COLO829 (cell line): ENCODE data around the gene RPL13.

Source experiments
- DNase-seq: peaks from one replicate; pipeline ENCODE4 v3.0.0; 2012; ENCODE audit warnings: low spot score

RPL13 gene

DNA sequence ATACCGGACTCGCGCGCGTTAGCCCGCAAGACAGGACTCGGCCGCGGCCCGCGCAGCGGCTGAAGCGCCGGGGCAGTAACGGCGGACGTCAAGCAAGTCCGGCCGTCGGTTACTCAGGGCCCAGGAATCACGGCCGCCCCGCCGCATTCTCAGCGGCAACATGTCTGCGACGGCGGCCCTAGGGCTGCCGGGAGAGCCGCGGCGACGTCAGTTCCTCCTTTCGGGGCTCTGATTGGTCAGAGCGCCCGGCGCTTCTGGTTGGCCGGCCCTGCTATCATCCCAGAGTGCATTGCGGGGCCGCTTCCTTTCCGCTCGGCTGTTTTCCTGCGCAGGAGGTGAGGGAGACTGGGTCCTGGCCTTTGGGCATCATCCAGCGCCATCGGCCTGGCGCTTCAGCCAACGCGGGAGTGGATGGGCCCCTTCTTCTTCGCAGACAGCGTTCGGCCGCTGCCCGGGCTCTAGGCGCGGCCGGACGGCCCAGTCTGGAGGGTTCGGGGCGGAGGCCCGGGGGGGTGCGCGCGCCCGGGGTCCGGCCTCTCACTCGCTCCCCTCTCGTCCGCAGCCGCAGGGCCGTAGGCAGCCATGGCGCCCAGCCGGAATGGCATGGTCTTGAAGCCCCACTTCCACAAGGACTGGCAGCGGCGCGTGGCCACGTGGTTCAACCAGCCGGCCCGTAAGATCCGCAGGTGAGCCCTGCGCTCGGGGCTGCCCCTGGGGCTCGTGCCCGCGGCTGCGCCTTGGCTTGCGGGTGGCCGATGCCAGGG is at the start of gene RPL13:
Gene RPL13 (plus strand): TSS at position 305 of the 764 bp plus-strand sequence. CDS start 278 bp downstream, at position 583.
- DNase-seq, result peak; percentile 77

DNA sequence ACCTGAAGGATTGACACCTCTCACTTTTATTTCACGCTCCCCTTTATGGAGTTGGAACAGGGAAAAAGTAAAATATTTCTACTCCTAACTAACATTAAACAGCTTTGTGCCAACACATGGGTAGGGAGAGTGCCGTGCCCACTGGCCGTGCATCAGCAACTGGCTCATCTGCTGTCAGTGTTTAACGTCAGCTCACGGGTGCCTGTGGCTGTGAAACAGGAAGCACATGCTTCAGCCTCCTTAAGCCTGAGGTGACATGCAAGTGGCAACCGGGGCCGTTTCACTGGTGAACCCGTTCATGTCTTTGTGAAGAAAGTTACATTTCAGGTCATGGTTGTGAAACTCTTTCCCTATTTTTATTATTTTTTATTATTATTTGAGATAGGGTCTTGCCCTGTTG is 49.1 kb upstream of the RPL13 start:
- no peak for DNase-seq

DNA sequence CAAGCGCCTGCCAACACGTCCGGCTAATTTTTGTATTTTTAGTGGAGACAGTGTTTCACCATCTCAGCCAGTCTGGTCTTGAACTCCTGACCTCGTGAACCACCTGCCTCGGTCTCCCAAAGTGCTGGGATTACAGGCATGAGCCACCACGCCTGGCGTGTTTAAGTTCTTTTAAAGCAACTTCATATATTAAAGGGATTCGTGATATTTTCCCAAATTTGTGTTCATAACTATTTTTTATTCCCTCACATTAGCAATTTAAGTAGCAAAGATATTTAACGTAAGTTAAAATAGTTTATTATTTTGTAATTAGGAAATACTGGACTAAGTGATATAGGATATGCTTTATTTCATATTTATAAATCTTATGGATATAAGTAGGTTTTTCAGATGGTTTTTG is 48.0 kb upstream of the RPL13 start:
- DNase-seq, result no peak

DNA sequence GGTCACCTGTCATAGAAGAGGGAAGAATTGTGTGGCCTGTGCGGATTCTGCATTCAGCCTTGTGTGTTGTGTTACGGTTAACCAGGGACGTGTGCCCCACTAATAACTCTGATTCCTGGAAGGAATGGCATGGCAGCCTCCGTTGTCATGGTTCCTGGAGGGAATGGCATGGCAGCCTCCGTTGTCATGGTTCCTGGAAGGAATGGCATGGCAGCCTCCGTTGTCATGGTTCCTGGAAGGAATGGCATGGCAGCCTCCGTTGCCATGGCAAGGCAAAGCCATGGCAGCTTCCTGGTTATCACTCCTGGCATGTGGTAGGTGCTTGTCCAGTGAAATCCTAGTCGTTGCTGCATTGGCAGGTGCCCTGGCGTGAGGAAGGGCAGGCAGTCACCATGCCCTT is 43.4 kb upstream of the RPL13 start:
- DNase-seq, result no peak

DNA sequence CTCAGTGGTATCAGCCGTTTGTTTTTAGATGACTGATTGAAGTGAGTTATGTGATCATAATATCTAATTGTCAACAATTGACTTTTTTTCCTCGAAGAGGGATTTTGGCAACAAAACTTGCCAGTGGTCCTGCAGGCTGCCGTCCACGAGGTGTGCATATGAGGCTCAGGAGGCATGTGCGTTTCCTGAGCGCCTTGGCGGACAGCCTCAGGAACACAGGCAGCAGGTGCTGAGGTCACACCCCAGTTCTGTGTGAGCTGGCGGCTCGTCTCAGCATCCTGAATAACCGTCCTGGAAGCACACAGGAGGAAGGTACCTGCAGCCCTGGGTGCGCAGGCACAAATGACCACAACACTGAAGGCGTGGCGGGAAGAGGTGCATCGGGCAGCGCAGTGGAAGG is 40.6 kb upstream of the RPL13 start:
- no peak for DNase-seq

- no peak for DNase-seq
Observed at GRCh38 chr16:89522287-89522686, 38.2 kb upstream of the RPL13 start.

GRCh38 chr16:89523680-89524344 is 36.7 kb upstream of the RPL13 start:
- DNase-seq, result no peak

- DNase-seq, result no peak
Observed at GRCh38 chr16:89525146-89525913, 35.2 kb upstream of the RPL13 start.

- DNase-seq, result no peak
Observed at GRCh38 chr16:89529097-89529496, 31.4 kb upstream of the RPL13 start.

- DNase-seq, result no peak
Observed at GRCh38 chr16:89530401-89531381, 29.8 kb upstream of the RPL13 start.

DNA sequence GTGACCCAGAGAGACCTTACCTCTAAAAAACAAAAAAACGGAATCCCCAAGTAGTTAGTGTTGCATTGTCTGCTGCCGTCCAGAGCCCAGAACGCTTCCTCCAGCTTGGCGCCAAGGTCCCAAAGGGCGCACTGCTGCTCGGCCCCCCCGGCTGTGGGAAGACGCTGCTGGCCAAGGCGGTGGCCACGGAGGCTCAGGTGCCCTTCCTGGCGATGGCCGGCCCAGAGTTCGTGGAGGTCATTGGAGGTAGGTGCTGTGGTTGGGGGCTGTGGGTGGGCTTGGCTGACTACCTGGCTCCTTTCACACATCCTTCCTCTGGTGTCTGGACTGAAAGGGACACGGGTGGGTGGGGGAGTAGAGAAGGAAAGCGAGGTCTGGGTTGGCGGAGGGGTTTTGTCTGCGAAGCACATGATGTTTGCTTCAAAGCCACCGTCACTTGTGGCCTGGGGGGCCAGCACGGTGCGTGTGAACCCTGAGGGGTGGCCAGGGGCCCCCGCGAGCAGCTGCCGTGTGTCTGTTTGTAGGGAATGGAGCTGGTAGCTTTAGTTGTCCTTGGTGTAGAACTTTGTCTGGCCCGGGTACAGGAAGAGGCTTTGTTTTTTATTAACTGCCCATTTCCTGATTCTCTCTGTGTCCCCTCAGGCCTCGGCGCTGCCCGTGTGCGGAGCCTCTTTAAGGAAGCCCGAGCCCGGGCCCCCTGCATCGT is 28.5 kb upstream of the RPL13 start:
- DNase-seq, result no peak

DNA sequence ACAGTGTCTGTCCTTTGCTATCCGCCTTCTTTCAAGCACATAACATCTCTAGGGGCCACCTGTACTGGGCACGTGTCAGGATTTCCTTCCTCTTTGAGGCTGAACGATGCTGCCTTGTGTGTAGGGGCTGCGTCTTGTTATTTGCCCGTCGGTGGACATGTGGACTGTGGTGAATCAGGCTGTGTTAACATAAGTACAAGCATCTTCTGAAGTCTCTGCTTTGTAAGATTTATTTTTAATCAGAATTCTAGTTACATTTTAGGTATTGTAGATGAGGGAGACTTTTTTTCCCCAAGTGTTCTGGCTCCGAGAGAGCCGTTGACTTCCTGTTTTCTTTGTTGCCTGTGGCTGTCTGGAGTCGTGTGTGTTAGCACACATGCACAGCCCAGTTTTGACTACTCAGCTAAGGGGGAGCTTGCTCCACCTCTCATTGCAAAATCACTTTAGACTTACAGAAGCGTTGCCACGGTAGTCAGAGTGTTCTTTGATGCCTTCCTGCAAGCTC is 26.2 kb upstream of the RPL13 start:
- no peak for DNase-seq

DNA sequence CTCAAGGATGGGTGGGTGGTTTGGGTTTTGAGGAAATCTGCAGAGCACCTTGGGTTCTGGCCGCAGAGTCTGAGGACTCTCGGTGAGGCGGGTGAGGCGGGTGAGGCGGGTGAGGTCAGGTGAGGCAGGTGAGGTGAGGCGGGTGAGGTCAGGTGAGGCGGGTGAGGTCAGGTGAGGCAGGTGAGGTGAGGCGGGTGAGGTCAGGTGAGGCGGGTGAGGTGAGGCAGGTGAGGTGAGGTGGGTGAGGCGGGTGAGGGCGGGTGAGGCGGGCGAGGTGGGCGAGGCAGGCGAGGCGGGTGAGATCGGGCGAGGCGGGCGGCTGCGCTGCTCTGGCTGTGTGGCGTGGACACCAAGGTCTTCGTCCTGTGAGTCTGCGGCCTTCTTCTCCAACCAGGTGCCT is 24.1 kb upstream of the RPL13 start:
- DNase-seq, result no peak

DNA sequence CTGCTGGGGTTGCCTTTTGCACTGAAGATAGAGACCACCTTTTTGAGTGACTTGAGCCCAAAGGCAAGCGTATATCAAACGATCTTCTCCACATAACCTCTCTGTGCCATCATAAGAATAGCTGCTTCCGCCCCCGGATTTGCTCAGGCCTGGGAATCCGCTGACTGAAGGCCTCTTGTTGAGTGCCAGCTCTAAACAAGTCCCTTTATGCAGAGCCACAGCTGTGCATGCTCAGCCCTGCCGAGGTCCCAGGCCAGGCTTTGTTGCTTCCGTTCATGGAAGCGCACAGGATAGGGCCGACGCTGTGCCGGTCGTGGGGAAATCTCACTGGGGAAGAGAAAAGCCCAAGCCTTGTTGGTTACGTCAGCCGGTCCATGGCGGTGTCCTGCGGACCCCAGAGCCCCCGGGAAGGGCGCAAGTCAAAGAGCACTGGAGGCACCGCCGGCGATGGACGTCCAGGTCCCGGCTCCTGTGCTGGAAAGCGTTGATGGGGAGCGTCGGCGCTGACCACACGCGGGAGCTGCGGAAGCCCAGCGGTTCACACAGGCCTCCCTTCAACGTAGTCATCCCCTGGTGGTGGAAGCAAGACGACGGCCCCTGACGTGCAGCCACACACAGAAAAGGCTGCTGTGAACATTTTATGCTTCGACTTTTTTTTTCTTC is 23.5 kb upstream of the RPL13 start:
- peak; percentile 65 for DNase-seq

DNA sequence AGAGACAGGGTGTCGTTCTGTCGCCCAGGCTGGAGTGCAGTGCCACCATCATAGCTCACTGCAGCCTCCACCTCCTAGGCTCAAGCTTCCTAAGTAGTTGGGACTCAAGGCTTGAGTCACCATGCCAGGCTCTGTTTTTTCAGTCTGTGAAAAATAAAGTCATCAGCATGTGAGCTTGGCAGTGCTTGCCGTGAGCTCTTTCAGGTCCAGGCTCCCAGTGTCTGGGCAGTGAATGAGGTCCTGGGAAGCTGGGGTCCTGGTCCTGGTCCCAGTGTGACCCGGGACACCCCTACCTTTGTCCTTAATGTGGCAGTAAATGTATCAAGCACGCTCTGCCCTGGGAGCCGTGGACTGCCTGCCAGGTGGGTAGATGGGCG is 22.9 kb upstream of the RPL13 start:
- DNase-seq, result no peak

DNA sequence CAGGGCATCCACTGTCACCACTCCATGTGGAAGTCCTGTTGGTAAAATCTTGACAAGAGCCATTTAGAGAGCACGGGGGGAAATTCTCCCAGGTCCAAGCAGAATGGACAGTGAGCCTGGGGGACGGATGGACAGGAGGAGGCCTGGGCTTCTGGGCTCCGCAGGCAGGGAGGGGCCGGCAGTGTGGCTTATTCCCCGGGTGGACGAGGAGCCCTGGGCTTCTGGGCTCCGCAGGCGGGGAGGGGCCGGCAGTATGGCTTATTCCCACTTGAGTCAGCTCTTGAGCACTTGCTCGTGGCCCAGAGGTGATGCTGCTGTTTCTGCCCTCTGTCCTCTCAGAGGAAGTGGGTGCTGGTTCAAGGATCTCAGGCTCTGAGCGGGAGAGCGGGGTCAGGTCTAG is 22.2 kb upstream of the RPL13 start:
- DNase-seq, result no peak

GRCh38 chr16:89540557-89540956 is 19.9 kb upstream of the RPL13 start:
- no peak for DNase-seq

GRCh38 chr16:89541792-89542191 is 18.7 kb upstream of the RPL13 start:
- no peak for DNase-seq

DNA sequence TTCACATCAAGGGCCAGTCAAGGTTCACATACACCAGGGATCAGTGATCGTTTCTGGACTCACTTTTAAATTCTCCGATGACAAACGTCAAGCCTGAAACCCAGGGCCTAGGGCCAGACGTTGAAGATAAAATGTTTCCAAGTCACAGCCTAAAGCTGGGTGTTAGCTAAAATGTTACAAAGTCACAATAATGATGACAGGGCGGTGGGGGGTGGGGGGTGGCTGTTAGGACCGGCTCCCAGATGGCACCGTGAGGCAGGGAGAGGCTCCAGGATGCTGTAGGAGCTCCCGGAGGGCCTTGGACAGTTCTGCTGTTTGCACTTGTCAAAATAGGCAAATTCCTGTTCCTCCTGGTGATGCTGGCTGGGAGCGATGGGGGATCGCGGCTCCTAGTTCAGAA is 16.4 kb upstream of the RPL13 start:
- no peak for DNase-seq

DNA sequence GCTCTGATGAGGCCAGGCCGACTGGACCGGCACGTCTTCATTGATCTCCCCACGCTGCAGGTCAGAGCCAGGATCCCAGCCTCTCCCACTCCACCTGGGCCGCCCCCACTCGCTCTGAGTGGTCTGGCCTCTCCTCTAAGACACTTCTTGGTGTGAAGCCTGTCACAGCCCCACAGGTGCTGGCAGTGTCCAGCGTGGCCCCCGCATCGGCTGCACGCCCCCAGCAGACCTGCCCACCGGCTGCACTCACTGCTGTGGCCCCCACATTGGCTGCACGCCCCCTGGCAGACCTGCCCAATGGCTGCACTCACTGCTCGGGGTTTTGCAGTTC is 15.8 kb upstream of the RPL13 start:
- no peak for DNase-seq
